Mucosa of descending colon (tissue), 3 donors: ENCODE data around the gene ADGRG7. TPM values are rescaled to one million over a fixed set of nuclear protein-coding genes. Genes with fewer than 3 reads are reported as not detected.

ENCODE experiments used
- ATAC-seq: fragments of 200-7000 bp; cut with Tn5 transposase; one replicate; pipeline ENCODE4 v1.9.1; 2020; ENCODE audit warnings: mild to moderate bottlenecking, moderate library complexity
- DNase-seq, 3 donors: peaks; one replicate each; pipeline ENCODE4 v3.0.0-alpha.2; 2020
- H3K36me3 ChIP-seq: fragments of 200-600 bp; one replicate; pipeline ENCODE4 v1.8.0; 2021; ENCODE audit warnings: low read depth, mild to moderate bottlenecking
- H3K4me1 ChIP-seq: fragments of 200-600 bp; one replicate; pipeline ENCODE4 v1.8.0; 2021; ENCODE audit warnings: low read depth, mild to moderate bottlenecking
- H3K4me3 ChIP-seq: fragments of 200-600 bp; one replicate; pipeline ENCODE4 v1.8.0; 2021; ENCODE audit warnings: mild to moderate bottlenecking
- H3K9me3 ChIP-seq: fragments of 200-600 bp; one replicate; pipeline ENCODE4 v1.8.0; 2021; ENCODE audit warnings: mild to moderate bottlenecking
- CTCF ChIP-seq: fragments of 200-600 bp; IDR thresholded peaks from one replicate; pipeline ENCODE4 v1.8.0; 2022; ENCODE audit warnings: antibody characterized with exemption, mild to moderate bottlenecking
- intact Hi-C, 2 donors: fragments of 100-400 bp; cut with DNase I in 1 of 2; cut with micrococcal nuclease in 1 of 2; formaldehyde crosslinking; loops; one replicate each; pipeline versions ENCODE4 v1.11.0 to v1.11.1; 2022; cut with DNase I, micrococcal nuclease
- total RNA-seq, 3 donors: library from RNA; stranded (reverse); fragmentation: NEBNext Ultra II Directional in 2 of 3; extraction: Animal tissue kit (Norgen Biotek cat#: 25700) in 2 of 3; gene quantifications; one replicate each; pipeline versions ENCODE4 v1.2.1 to v1.2.4, GENCODE V29; 2021 to 2023
- donor health status: DM: no; HTN: no; CAD: no; lungs with moderate emphysema.
- donor health status: DM: no; HTN: no; CAD: no.
- donor health status: DM: no; HTN: yes; CAD: no.

ADGRG7 gene
- total RNA-seq, 3 donors from 2014 or later: 9.7 to 21.7 (median 13.9) TPM

- DNase-seq (no peak), ATAC-seq (no peak)
- Histone ChIP-seq H3K36me3 (no peaks in the 10 kb centered on the region), H3K4me1 (peaks cover 10% of the 10 kb centered on the region), H3K4me3 (no peak overlapping the region), H3K9me3 (no peaks in the 10 kb centered on the region)
- TF ChIP-seq CTCF: no peak
- intact Hi-C loops: no loop called here
Observed at GRCh38 chr3:100611221-100611620, 1.8 kb downstream of the ADGRG7 start.

- DNase-seq (no peak), ATAC-seq (peak; percentile 86)
- no peak overlapping the region for H3K4me3 ChIP-seq
- intact Hi-C loops: no loop called here
- no peaks in the 10 kb centered on the region for H3K9me3 ChIP-seq
- TF ChIP-seq CTCF: no peak
- no peaks in the 10 kb centered on the region for H3K36me3 ChIP-seq
- peaks cover 10% of the 10 kb centered on the region for H3K4me1 ChIP-seq
Observed at GRCh38 chr3:100613721-100614390, 4.5 kb downstream of the ADGRG7 start.

GRCh38 chr3:100614941-100615340, 5.5 kb downstream of the ADGRG7 start:
- ATAC-seq: no peak
- TF ChIP-seq CTCF: no peak
- H3K4me1 ChIP-seq: peaks cover 7% of the 10 kb centered on the region
- intact Hi-C loops: no loop called here
- no peak overlapping the region for H3K4me3 ChIP-seq
- no peaks in the 10 kb centered on the region for H3K36me3 ChIP-seq
- DNase-seq: no peak
- no peaks in the 10 kb centered on the region for H3K9me3 ChIP-seq

- DNase-seq (no peak), ATAC-seq (no peak)
- intact Hi-C loops: no loop called here
- Histone ChIP-seq H3K4me3 (no peak overlapping the region), H3K4me1 (peaks cover 7% of the 10 kb centered on the region), H3K36me3 (no peaks in the 10 kb centered on the region), H3K9me3 (no peaks in the 10 kb centered on the region)
- no peak for TF ChIP-seq CTCF
Observed at GRCh38 chr3:100615684-100616083, 6.3 kb downstream of the ADGRG7 start.

GRCh38 chr3:100621251-100621650, 11.8 kb downstream of the ADGRG7 start:
- Histone ChIP-seq H3K9me3 (no peaks in the 10 kb centered on the region), H3K4me3 (no peak overlapping the region), H3K4me1 (no peaks in the 10 kb centered on the region), H3K36me3 (no peaks in the 10 kb centered on the region)
- intact Hi-C loops: no loop called here
- no peak for TF ChIP-seq CTCF
- DNase-seq (no peak), ATAC-seq (no peak)

- DNase-seq (no peak), ATAC-seq (no peak)
- H3K4me1 ChIP-seq: no peaks in the 10 kb centered on the region
- no peak overlapping the region for H3K4me3 ChIP-seq
- TF ChIP-seq CTCF: no peak
- no peaks in the 10 kb centered on the region for H3K36me3 ChIP-seq
- no peaks in the 10 kb centered on the region for H3K9me3 ChIP-seq
- intact Hi-C loops: no loop called here
Observed at GRCh38 chr3:100627491-100627890, 18.1 kb downstream of the ADGRG7 start.
